Activated CD8-positive, alpha-beta T cell treated with anti-CD3 and anti-CD28 coated beads for 36 hours (primary cell): ENCODE results near the gene PCNX4. TPM values are rescaled to one million over a fixed set of nuclear protein-coding genes. Genes with fewer than 3 reads are reported as not detected.

ENCODE experiments used
- ATAC-seq: fragments of 200-7000 bp; cut with Tn5 transposase; one replicate; pipeline ENCODE4 v1.10.0; 2021; ENCODE audit warnings: mild to moderate bottlenecking, moderate library complexity
- CTCF ChIA-PET: fragments of 350-600 bp; sonication (Branson Sonifier 250); formaldehyde crosslinking; loops from one replicate; lab custom pipeline; 2021; ENCODE audit warnings: antibody characterized with exemption; lab: Charles Lee
- POLR2A ChIA-PET: fragments of 350-600 bp; sonication (Branson Sonifier 250); formaldehyde crosslinking; loops from one replicate; lab custom pipeline; 2021; ENCODE audit warnings: antibody characterized with exemption; lab: Charles Lee
- DNase-seq: peaks from one replicate; pipeline ENCODE4 v3.0.0-alpha.2; 2020
- H3K27ac Mint-ChIP-seq: one replicate; pipeline ENCODE4 v1.8.0; 2021; ENCODE audit warnings: mild to moderate bottlenecking, mixed read lengths
- H3K27me3 Mint-ChIP-seq: one replicate; pipeline ENCODE4 v1.8.0; 2021; ENCODE audit warnings: mixed read lengths
- H3K36me3 Mint-ChIP-seq: one replicate; pipeline ENCODE4 v1.8.0; 2021; ENCODE audit warnings: low read depth, mixed read lengths
- H3K4me1 Mint-ChIP-seq: one replicate; pipeline ENCODE4 v1.8.0; 2021; ENCODE audit warnings: low read depth, mixed read lengths
- H3K4me3 Mint-ChIP-seq: one replicate; pipeline ENCODE4 v1.8.0; 2021; ENCODE audit warnings: mild to moderate bottlenecking, moderate library complexity, mixed read lengths
- H3K9me3 Mint-ChIP-seq: one replicate; pipeline ENCODE4 v1.8.0; 2021; ENCODE audit warnings: mixed read lengths
- CTCF ChIP-seq: fragments of 200-600 bp; IDR thresholded peaks from one replicate; pipeline ENCODE4 v1.8.0; 2022; ENCODE audit warnings: antibody characterized with exemption, mild to moderate bottlenecking
- intact Hi-C: fragments of 100-400 bp; cut with micrococcal nuclease; formaldehyde crosslinking; loops from one replicate; pipeline ENCODE4 v1.10.0; 2022
- total RNA-seq, 2 experiments: library from RNA; stranded (reverse); gene quantifications; one replicate each; pipeline ENCODE4 v1.2.3, GENCODE V29; 2021

The PCNX4 gene
- total RNA-seq, 2 experiments from 2014 or later = 28.2 to 30.0 TPM

GRCh38 chr14:60164404-60164711 lies 72.6 kb downstream of the PCNX4 start:
- no peaks in the 10 kb centered on the region for H3K9me3 Mint-ChIP-seq
- H3K4me1 Mint-ChIP-seq = peaks cover 42% of the 10 kb centered on the region
- ATAC-seq = no peak
- no peak for DNase-seq
- H3K27me3 Mint-ChIP-seq = no peaks in the 10 kb centered on the region
- CTCF ChIA-PET = interaction anchor here (0.8 to 4.2 kb wide), 7 partner anchors 8 to 73 kb away, joined by 3 to 53 read pairs (median 5); no protein-coding TSS in a partner anchor
- H3K36me3 Mint-ChIP-seq = peaks cover 23% of the 10 kb centered on the region
- H3K4me3 Mint-ChIP-seq = peak overlapping the region; percentile 88
- intact Hi-C loops = loop anchor here (5.0 kb wide), 1 partner anchor 72 kb away; the partner anchor contains the start of gene PCNX4
- POLR2A ChIA-PET = interaction anchor here (0.6 to 2.4 kb wide), 8 partner anchors 9 to 181 kb away, joined by 3 to 15 read pairs (median 6); partner anchors contain the start of gene PPM1A
- H3K27ac Mint-ChIP-seq = peak overlapping the region; percentile 96
- TF ChIP-seq CTCF = no peak

GRCh38 chr14:60164712-60165546 lies 73.2 kb downstream of the PCNX4 start, which contains the start of gene DHRS7:
Gene DHRS7, minus strand, starts transcription at chr14:60165398. Its CDS starts 89 bp downstream, at chr14:60165309.
- intact Hi-C loops = loop anchor here (5.0 kb wide), 1 partner anchor 73 kb away; the partner anchor contains the start of gene PCNX4
- Mint-ChIP-seq H3K36me3 (peaks cover 19% of the 10 kb centered on the region), H3K4me1 (peaks cover 37% of the 10 kb centered on the region), H3K4me3 (peak within 1 kb of the TSS; percentile 88), H3K9me3 (no peaks in the 10 kb centered on the region), H3K27ac (peak within 1 kb of the TSS; percentile 96), H3K27me3 (no peaks in the 10 kb centered on the region)
- DNase-seq (peak; percentile 73), ATAC-seq (peak; percentile 86)
- no peak for TF ChIP-seq CTCF
- ChIA-PET CTCF (interaction anchor here (1.0 to 4.2 kb wide), 9 partner anchors 9 to 200 kb away, joined by 3 to 53 read pairs (median 4); no protein-coding TSS in a partner anchor), POLR2A (interaction anchor here (0.6 to 2.4 kb wide), 15 partner anchors 9 to 201 kb away, joined by 3 to 15 read pairs (median 4); partner anchors contain the start of genes PCNX4 and PPM1A)

DNA sequence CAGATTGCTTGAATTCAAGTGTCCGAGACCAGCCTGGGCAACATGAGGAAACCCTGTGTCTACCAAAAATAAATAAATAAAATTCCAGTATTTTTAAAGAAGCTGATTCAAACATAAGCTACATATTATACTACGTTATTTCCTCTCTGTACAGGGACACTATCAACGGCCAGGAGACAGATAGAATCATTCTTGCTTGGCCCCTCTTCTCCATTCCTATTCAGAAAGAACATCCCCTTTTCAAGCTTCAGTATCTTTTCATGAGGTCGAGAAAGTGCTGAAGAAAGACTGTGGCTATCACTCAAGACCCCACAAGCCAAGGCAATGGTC lies 73.8 kb downstream of the PCNX4 start:
- intact Hi-C loops = no loop called here
- Mint-ChIP-seq H3K36me3 (peaks cover 19% of the 10 kb centered on the region), H3K4me3 (peak overlapping the region; percentile 88), H3K27ac (peak overlapping the region; percentile 96), H3K9me3 (no peaks in the 10 kb centered on the region), H3K27me3 (no peaks in the 10 kb centered on the region), H3K4me1 (peaks cover 37% of the 10 kb centered on the region)
- ATAC-seq = peak; percentile 10
- TF ChIP-seq CTCF = no peak
- ChIA-PET POLR2A (interaction anchor here (0.9 to 2.4 kb wide), 13 partner anchors 9 to 202 kb away, joined by 3 to 15 read pairs (median 4); partner anchors contain the start of genes PCNX4 and PPM1A), CTCF (interaction anchor here (1.0 to 4.2 kb wide), 11 partner anchors 9 to 201 kb away, joined by 3 to 53 read pairs (median 3); no protein-coding TSS in a partner anchor)
- DNase-seq = no peak

DNA sequence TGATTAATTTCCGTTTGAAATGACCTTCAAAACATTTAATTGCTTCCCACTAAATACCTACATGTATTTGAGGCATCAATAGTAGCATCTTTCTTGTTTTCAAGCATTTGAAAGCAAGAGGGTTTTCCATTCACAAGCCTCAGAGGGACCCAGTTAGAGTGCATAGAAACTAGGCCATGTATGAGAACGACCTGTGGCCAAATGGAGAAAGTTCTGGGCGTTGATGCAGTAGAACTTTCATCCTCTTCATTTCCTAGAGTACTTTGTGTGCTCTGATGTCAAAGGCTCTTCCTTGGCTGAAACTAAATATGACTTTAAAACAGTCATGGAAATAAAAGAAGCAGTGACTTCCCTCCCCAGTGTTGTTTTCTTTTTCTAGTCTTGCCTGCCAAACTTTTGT lies 74.4 kb downstream of the PCNX4 start:
- Mint-ChIP-seq H3K36me3 (peaks cover 15% of the 10 kb centered on the region), H3K27ac (peak overlapping the region; percentile 96), H3K4me1 (peaks cover 32% of the 10 kb centered on the region), H3K27me3 (no peaks in the 10 kb centered on the region), H3K9me3 (no peaks in the 10 kb centered on the region), H3K4me3 (peak overlapping the region; percentile 88)
- DNase-seq (peak; percentile 25), ATAC-seq (no peak)
- no peak for TF ChIP-seq CTCF
- intact Hi-C loops = no loop called here
- POLR2A ChIA-PET = interaction anchor here (0.9 to 2.4 kb wide), 9 partner anchors 12 to 203 kb away, joined by 3 to 15 read pairs (median 5); partner anchors contain the start of genes PCNX4 and PPM1A
- CTCF ChIA-PET = interaction anchor here (1.0 to 4.2 kb wide), 10 partner anchors 9 to 202 kb away, joined by 3 to 53 read pairs (median 4); no protein-coding TSS in a partner anchor
